NCI-H345 treated with DMSO at 0.1 percent for 48 hours (cell line): ENCODE results near the gene PSMD9.

Experiments
- DNase-seq: peaks from one replicate; lab custom pipeline; 2025; ENCODE audit not compliant: unreplicated experiment; lab: John Stamatoyannopoulos, UW

Gene PSMD9

GRCh38 chr12:121949648-121950397 is 61.2 kb downstream of the PSMD9 start:
- DNase-seq = no peak

DNA sequence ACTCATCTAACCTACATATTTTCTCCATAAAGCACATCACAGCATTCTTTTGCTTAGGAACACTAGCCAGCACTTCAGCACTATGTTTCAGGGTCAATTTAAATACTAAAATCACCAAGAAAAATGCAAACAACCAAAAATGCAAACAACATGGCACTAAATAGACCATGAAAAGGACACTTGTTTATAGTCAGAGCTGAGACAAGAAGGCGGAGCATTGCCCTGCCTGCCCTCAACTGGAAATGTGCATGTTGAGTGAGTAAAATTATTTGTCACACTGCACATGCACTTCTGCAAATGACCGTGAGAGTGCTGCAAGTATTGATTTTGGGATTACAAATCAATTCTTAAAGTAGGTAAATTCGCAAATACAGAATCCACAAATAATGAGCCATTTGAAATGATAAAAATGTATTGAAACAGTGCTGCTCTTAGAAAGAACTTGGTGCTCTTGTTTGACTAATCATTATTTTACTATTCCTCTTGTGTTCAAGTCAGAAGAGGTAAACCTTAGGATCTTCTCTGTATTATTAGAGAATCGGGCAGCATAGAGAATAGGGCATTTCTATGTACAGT is 64.6 kb downstream of the PSMD9 start:
- DNase-seq = no peak

DNA sequence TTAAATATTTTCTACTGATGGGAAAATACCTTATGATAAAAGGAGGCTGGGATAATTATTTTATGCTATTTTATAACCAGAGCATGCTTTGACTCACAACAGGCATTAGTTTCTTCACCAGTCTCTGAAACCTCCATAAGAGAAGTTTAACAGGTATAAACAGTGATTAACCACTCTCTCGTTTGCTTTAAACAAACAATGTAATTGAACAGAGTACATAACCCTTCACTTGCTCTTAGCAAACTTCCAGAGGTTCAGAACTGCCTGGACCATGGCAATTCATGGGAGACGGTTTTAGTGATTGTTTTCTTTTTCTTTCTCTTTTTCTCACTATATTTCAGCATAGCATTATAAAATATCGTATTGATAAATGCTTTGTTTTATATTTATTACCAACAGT is 65.1 kb downstream of the PSMD9 start:
- DNase-seq = no peak

- no peak for DNase-seq
These were observed 67.0 kb downstream of the PSMD9 start for GRCh38 chr12:121955258-121956237.

DNA sequence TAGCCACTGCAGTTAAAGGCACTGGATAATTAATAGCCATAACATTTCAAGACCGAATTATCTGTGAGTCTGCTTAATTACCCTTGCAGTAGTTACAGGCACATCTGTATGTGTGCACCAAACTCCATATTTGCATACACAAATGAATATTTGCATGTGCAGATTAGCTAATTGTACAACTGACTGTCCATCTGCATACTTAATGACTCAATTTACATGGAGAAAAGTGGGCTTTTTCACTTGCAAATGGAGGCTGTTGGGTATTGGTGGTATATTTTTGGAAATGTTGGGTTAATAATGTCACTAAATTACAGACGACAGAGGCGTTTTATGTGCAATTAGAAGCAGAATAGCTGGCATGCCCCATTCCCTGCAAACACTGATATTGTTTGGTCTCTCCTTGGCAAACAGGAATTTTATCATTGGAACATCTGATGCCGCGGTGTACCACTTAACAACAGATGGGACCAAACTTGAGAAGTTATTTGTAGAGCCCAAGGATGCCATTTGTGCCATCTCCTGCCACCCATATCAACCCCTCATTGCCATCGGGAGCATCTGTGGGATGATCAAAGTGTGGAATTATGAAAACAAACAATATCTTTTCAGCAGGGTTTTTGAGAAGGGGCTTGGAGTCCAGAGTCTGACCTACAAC is 69.4 kb downstream of the PSMD9 start:
- peak; percentile 56 for DNase-seq

GRCh38 chr12:121958541-121959240 is 70.1 kb downstream of the PSMD9 start:
- peak; percentile 78 for DNase-seq

GRCh38 chr12:121960541-121960940 is 72.0 kb downstream of the PSMD9 start:
- DNase-seq = no peak

DNA sequence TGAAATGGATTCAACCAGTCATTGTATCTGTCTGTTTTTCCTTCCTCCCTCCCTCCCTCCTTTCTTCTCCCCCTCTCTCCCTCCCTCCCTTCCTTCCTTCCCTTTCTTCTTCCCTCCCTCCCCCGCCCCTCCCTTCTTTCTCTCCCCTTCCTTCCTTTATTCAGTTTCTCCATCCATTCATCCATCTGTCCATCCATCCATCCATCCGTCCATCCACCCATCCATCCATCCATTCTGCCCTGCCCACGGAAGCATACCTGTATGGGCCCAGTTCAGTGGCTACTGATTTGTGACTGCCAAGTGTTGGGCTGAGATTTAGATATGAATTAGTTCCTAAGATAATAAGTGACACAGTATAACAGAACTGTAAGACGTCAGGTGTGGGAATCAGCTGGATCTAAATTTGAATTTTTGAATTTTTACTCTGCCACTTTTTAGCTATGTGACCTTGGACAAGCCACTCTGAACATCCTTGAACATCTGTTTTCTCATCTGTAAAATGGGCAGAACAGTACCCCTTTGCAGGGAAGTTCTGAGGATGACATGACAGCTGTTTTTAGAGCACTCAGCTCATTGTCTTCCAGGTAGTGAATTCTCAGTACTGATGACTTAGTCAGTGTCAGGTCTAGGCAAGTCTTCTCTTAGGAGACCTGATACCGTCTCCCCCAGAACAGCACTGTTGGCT is 72.7 kb downstream of the PSMD9 start:
- no peak for DNase-seq

GRCh38 chr12:121963341-121964018 is 74.9 kb downstream of the PSMD9 start:
- no peak for DNase-seq

DNA sequence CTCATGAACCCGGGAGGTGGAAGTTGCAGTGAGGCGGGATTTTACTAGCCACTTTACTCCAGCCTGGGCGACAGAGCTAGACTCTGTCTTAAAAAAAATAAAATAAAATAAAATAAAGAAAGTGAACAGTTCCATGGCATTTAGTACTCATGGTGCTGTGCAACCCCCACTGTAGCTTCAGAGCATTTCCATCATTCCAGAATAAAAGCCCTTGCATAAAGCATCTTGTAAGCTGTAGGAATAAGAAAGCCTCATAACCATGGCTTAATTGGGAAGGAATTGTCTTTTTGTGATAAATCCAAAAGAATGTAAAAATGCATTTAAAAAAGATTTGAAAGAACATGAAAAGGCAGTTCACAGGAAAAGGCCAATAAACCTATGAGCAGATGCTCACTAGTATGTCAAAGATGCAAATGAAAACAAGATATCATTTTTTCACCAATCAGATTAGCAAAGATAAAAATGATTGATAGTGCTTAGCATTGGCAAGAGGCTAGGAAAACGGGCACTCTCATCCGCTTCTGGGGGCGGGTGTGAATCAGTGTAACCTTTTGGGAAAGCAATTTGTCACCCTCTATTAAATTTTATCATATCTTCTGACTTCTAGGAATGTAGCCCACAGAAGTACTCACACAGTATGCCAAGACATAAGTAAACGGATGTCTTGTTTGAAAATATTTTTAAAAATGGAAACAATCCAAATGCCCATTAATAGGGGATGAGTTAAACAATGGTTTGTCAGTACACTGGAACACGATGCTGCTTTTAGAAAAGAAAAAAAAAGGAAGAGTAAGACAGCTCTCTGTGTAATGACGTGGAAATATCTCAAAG is 76.4 kb downstream of the PSMD9 start:
- DNase-seq = no peak

DNA sequence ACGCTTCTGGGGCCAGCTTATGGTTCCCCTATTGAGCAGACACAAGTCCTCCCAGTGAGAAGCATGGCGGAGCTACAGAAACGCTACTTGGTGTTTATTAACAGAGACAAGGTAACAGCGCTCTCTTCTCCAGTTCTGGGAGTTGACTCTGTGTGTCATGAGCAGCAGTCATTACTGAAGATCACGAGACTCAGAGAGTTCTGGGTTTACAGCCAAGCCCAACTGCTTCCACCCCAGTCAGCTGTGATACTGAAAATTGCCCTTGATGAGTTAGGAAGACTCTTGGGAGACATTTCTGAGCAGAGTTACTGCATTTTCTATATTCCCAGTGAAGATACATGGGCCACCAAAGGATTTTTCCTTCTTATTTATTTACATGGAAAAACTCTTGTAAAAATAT is 78.4 kb downstream of the PSMD9 start:
- DNase-seq = no peak
